SK-N-SH (cell line): ENCODE measurements around the gene ACE. TPM values are rescaled to one million over a fixed set of nuclear protein-coding genes. Genes with fewer than 3 reads are reported as not detected.

Experiments
- CTCF ChIA-PET: fragments of 300-600, 350-600 bp; formaldehyde crosslinking; extraction: SDS; loops from one replicate; lab custom pipeline; 2021; lab: Yijun Ruan, JAX
- POLR2A ChIA-PET: fragments of 350-600 bp; sonication (Branson Sonifier 250); formaldehyde crosslinking; extraction: SDS; loops from one replicate; lab custom pipeline; 2020; ENCODE audit warnings: antibody characterized with exemption, inconsistent platforms; lab: Yijun Ruan, JAX
- DNase-seq: peaks from one replicate; pipeline ENCODE4 v3.0.0; 2012
- H2AFZ ChIP-seq: fragments of 200-600 bp; sonication (generic); 2 replicates; pipeline ENCODE4 v1.8.1; 2016; ENCODE audit warnings: antibody characterized with exemption, mild to moderate bottlenecking, low read depth
- H3F3A ChIP-seq: fragments of 200-600 bp; sonication (generic); replicated peaks from 2 replicates; pipeline ENCODE3; 2016; ENCODE audit warnings: antibody characterized with exemption, mild to moderate bottlenecking; ENCODE audit not compliant: insufficient read depth
- H3K27ac ChIP-seq, 2 experiments: fragments of 200-500 bp in 1 of 2; fragments of 200-600 bp in 1 of 2; sonication (Bioruptor generic) in 1 of 2; sonication (generic), shearing (Covaris generic) in 1 of 2; 2 replicates each; pipeline versions ENCODE4 v1.5.1 to v1.6.1; 2014 to 2016; ENCODE audit warnings: low read depth in 2 of 2, inconsistent platforms in 1 of 2, low read length in 1 of 2, mild to moderate bottlenecking in 1 of 2, mixed read lengths in 1 of 2
- H3K27me3 ChIP-seq: fragments of 200-600 bp; sonication (generic), shearing (Covaris generic); 2 replicates; pipeline ENCODE4 v1.6.1; 2016; ENCODE audit warnings: mixed run types; ENCODE audit not compliant: insufficient read depth
- H3K36me3 ChIP-seq, 2 experiments: fragments of 200-500 bp in 1 of 2; fragments of 200-600 bp in 1 of 2; sonication (Bioruptor generic) in 1 of 2; sonication (generic) in 1 of 2; replicated peaks in 1 of 2; 2 replicates each; pipeline versions ENCODE3 to v1.5.1; 2014 to 2016; ENCODE audit warnings: low read length in 1 of 2, mild to moderate bottlenecking in 1 of 2; ENCODE audit not compliant: insufficient read depth in 2 of 2, control insufficient read depth in 1 of 2
- H3K4me1 ChIP-seq, 2 experiments: fragments of 200-500 bp in 1 of 2; fragments of 200-600 bp in 1 of 2; sonication (Bioruptor generic) in 1 of 2; sonication (generic), shearing (Covaris generic) in 1 of 2; 2 replicates each; pipeline versions ENCODE4 v1.5.1 to v1.6.1; 2014 to 2016; ENCODE audit warnings: low read depth in 1 of 2, low read length in 1 of 2, mixed run types in 1 of 2; ENCODE audit not compliant: insufficient read depth in 2 of 2, control insufficient read depth in 1 of 2
- H3K4me2 ChIP-seq: fragments of 200-600 bp; sonication (generic), shearing (Covaris generic); 2 replicates; pipeline ENCODE4 v1.6.1; 2017; ENCODE audit warnings: mixed run types
- H3K4me3 ChIP-seq, 2 experiments: fragments of 200-500 bp in 1 of 2; fragments of 200-600 bp in 1 of 2; sonication (Bioruptor generic) in 1 of 2; sonication (generic), shearing (Covaris generic) in 1 of 2; 2 replicates each; pipeline versions ENCODE4 v1.5.1 to v1.8.1; 2014 to 2016; ENCODE audit warnings: low read depth in 2 of 2, inconsistent platforms in 1 of 2, low read length in 1 of 2, mild to moderate bottlenecking in 1 of 2, mixed read lengths in 1 of 2, moderate library complexity in 1 of 2
- H3K79me2 ChIP-seq: fragments of 200-600 bp; sonication (generic); 2 replicates; pipeline ENCODE4 v1.8.1; 2017; ENCODE audit warnings: mild to moderate bottlenecking; ENCODE audit not compliant: insufficient read depth
- H3K9ac ChIP-seq: fragments of 200-600 bp; sonication (generic); 2 replicates; pipeline ENCODE4 v1.6.1; 2017; ENCODE audit warnings: mixed run types
- H3K9me2 ChIP-seq: fragments of 200-600 bp; sonication (generic); 2 replicates; pipeline ENCODE4 v1.6.1; 2017; ENCODE audit warnings: mixed run types
- H3K9me3 ChIP-seq: fragments of 200-600 bp; sonication (generic); 2 replicates; pipeline ENCODE4 v1.6.1; 2017; ENCODE audit warnings: mixed run types, mild to moderate bottlenecking, moderate library complexity
- H4K20me1 ChIP-seq: fragments of 200-600 bp; sonication (generic); 2 replicates; pipeline ENCODE4 v1.6.1; 2017; ENCODE audit warnings: mild to moderate bottlenecking, mixed run types; ENCODE audit not compliant: insufficient read depth
- CHD2 ChIP-seq: fragments of 150-350 bp; IDR thresholded peaks from 2 replicates; pipeline ENCODE4 v1.6.1; 2018; ENCODE audit warnings: low read length; ENCODE audit not compliant: partially characterized antibody
- ELF1 ChIP-seq: IDR thresholded peaks from 2 replicates; pipeline ENCODE4 v1.4.0; 2012
- EP300 ChIP-seq, 2 experiments: IDR thresholded peaks; 2 replicates each; pipeline versions ENCODE4 v1.4.0 to v1.6.1; 2012; ENCODE audit warnings: borderline replicate concordance in 1 of 2, low read depth in 1 of 2, low read length in 1 of 2
- FOXJ3 ChIP-seq: sonication (generic); formaldehyde crosslinking; IDR thresholded peaks from 2 replicates; pipeline ENCODE4 v1.5.1; 2020; ENCODE audit warnings: mild to moderate bottlenecking, missing genetic modification reagents
- GABPA ChIP-seq: IDR thresholded peaks from 2 replicates; pipeline ENCODE4 v1.4.0; 2012; ENCODE audit warnings: low read depth, mild to moderate bottlenecking
- GATA2 ChIP-seq: sonication (generic); formaldehyde crosslinking; IDR thresholded peaks from 2 replicates; pipeline ENCODE4 v1.5.0; 2020; ENCODE audit warnings: mild to moderate bottlenecking, missing genetic modification reagents
- JUND ChIP-seq: IDR thresholded peaks from 2 replicates; pipeline ENCODE4 v1.4.0; 2012
- MEF2A ChIP-seq: IDR thresholded peaks from 2 replicates; pipeline ENCODE4 v1.4.0; 2012; ENCODE audit warnings: low read depth, borderline replicate concordance
- NFIC ChIP-seq: IDR thresholded peaks from 2 replicates; pipeline ENCODE4 v1.4.0; 2012; ENCODE audit warnings: borderline replicate concordance
- NRF1 ChIP-seq: IDR thresholded peaks from 2 replicates; pipeline ENCODE4 v1.6.1; 2012; ENCODE audit warnings: low read depth, mild to moderate bottlenecking, low read length
- POLR2AphosphoS5 ChIP-seq: IDR thresholded peaks from 2 replicates; pipeline ENCODE4 v1.6.1; 2012; ENCODE audit warnings: low read depth, low read length
- RAD21 ChIP-seq: IDR thresholded peaks from 2 replicates; pipeline ENCODE4 v1.6.1; 2012; ENCODE audit warnings: mild to moderate bottlenecking, low read length
- RCOR1 ChIP-seq: fragments of 150-350 bp; IDR thresholded peaks from 2 replicates; pipeline ENCODE4 v1.6.1; 2017; ENCODE audit warnings: antibody characterized with exemption, low read length
- RXRA ChIP-seq: IDR thresholded peaks from 2 replicates; pipeline ENCODE4 v1.4.0; 2012; ENCODE audit warnings: low read depth, mild to moderate bottlenecking, borderline replicate concordance
- SIN3A ChIP-seq: IDR thresholded peaks from 2 replicates; pipeline ENCODE4 v1.6.1; 2012; ENCODE audit warnings: low read depth, mild to moderate bottlenecking, low read length, moderate library complexity, borderline replicate concordance
- SMC3 ChIP-seq: IDR thresholded peaks from 2 replicates; pipeline ENCODE4 v1.6.1; 2012; ENCODE audit warnings: low read depth, low read length, improper control_type of control experiment
- TAF1 ChIP-seq: IDR thresholded peaks from 2 replicates; pipeline ENCODE4 v1.6.1; 2012; ENCODE audit warnings: low read depth, mild to moderate bottlenecking, low read length, moderate library complexity, borderline replicate concordance
- TCF12 ChIP-seq: IDR thresholded peaks from 2 replicates; pipeline ENCODE4 v1.4.0; 2012
- TEAD4 ChIP-seq: IDR thresholded peaks from 2 replicates; pipeline ENCODE4 v1.4.0; 2012; ENCODE audit warnings: mild to moderate bottlenecking, borderline replicate concordance; ENCODE audit not compliant: insufficient read depth
- ZBTB33 ChIP-seq: IDR thresholded peaks from 2 replicates; pipeline ENCODE4 v1.4.0; 2012; ENCODE audit warnings: low read depth, borderline replicate concordance
- WGBS: methylation state at CpG from one replicate; pipeline ENCODE4 v1.1.6; 2017; ENCODE audit warnings: low lambda C conversion rate; 5-methylcytosine and 5-hydroxymethylcytosine counted together
- polyA plus RNA-seq, 3 experiments: library from polyadenylated mRNA; depleted of rRNA; stranded (reverse); fragments of >200 nt; gene quantifications; 2 replicates each; pipeline ENCODE4 v1.2.3, GENCODE V29; 2012
- TF ChIP-seq, protein P1 (sequence below): fragments of 150-350 bp; IDR thresholded peaks from 2 replicates; pipeline ENCODE4 v1.6.1; 2017; ENCODE audit warnings: antibody characterized with exemption, low read length, low read depth, borderline replicate concordance
- TF ChIP-seq, protein P2 (sequence below): IDR thresholded peaks from 2 replicates; pipeline ENCODE4; 2012

The ACE gene
- polyA plus RNA-seq, 1 of the 3 experiments (the other 2 are of a cell fraction) = 12.1 TPM

GRCh38 chr17:63546308-63547082 is 69.6 kb downstream of the ACE start:
- no peak for TF ChIP-seq JUND
- TF ChIP-seq FOXJ3 = no peak
- no peak for TF ChIP-seq CHD2
- no peak for TF ChIP-seq RCOR1
- no peak for TF ChIP-seq SMC3
- no peak for TF ChIP-seq RAD21
- no peak for TF ChIP-seq EP300 (IDR thresholded peaks at IDR 0.05; ENCODE audit: borderline replicate concordance in 1 of 2, low read depth in 1 of 2, low read length in 1 of 2)
- no peak for TF ChIP-seq RXRA
- no peak for TF ChIP-seq TEAD4
- no peak for TF ChIP-seq POLR2AphosphoS5
- TF ChIP-seq, protein P1, sequence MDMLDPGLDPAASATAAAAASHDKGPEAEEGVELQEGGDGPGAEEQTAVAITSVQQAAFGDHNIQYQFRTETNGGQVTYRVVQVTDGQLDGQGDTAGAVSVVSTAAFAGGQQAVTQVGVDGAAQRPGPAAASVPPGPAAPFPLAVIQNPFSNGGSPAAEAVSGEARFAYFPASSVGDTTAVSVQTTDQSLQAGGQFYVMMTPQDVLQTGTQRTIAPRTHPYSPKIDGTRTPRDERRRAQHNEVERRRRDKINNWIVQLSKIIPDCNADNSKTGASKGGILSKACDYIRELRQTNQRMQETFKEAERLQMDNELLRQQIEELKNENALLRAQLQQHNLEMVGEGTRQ = no peak
- TF ChIP-seq ZBTB33 = no peak
- H3K27ac ChIP-seq = no peak overlapping the region
- ChIA-PET CTCF (interaction anchor here (0.8 to 4.5 kb wide), 8 partner anchors 8 to 121 kb away, joined by 3 to 28 read pairs (median 4); no protein-coding TSS in a partner anchor), POLR2A (interaction anchor here (0.6 to 1.6 kb wide), 3 partner anchors 31 to 1472 kb away, joined by 3 read pairs; no protein-coding TSS in a partner anchor)
- no peak overlapping the region for H2AFZ ChIP-seq
- H3F3A ChIP-seq = peaks cover 18% of the 10 kb centered on the region
- 85% methylated on average over 9 of the region's 9 CpGs for WGBS
- no peak overlapping the region for H3K4me3 ChIP-seq
- H3K9me2 ChIP-seq = no peaks in the 10 kb centered on the region
- H4K20me1 ChIP-seq = peaks cover 3% of the 10 kb centered on the region; the same call in 1 of the 2 replicates
- H3K27me3 ChIP-seq = no peaks in the 10 kb centered on the region
- no peaks in the 10 kb centered on the region for H3K36me3 ChIP-seq
- peaks cover 0 to 33% of the 10 kb centered on the region in 2 experiments; a peak in 2 of 4 replicates for H3K4me1 ChIP-seq
- no peak overlapping the region for H3K4me2 ChIP-seq
- H3K9ac ChIP-seq = no peak overlapping the region
- H3K9me3 ChIP-seq = no peaks in the 10 kb centered on the region
- peaks cover 25% of the 10 kb centered on the region for H3K79me2 ChIP-seq
- DNase-seq = no peak

DNA sequence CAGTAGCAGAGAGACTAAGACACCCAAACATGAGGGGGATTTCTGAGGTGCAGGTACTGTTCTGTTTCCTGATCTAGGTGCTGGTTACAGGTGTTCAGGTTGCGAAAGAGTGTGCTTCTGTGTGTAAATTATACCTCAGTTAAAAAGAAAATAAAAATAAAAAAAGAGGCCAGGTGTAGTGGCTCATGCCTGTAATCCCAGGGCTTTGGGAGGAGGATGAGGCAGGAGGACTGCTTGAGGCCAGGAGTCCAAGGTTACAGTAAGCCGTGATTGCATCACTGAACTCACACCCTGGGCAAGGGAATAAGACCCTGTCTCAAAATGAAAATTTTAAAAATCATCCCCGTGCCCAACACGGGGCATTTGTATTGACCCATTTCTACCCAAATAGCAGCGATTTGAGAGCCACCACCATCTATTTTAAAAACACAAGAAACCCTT is 70.2 kb downstream of the ACE start:
- Histone ChIP-seq H3K79me2 (peaks cover 31% of the 10 kb centered on the region), H3K9me2 (no peaks in the 10 kb centered on the region), H2AFZ (no peak overlapping the region), H3F3A (peaks cover 18% of the 10 kb centered on the region), H3K27me3 (no peaks in the 10 kb centered on the region), H3K36me3 (no peaks in the 10 kb centered on the region), H3K4me2 (no peak overlapping the region), H3K27ac (no peak overlapping the region), H4K20me1 (peaks cover 7% of the 10 kb centered on the region), H3K4me1 (peaks cover 0 to 34% of the 10 kb centered on the region in 2 experiments; a peak in 3 of 4 replicates), H3K9ac (no peak overlapping the region), H3K4me3 (no peak overlapping the region), H3K9me3 (no peaks in the 10 kb centered on the region)
- WGBS = 70% methylated on average over 5 of the region's 5 CpGs
- no peak for DNase-seq
- POLR2A ChIA-PET = no interaction called here
- CTCF ChIA-PET = interaction anchor here (1.9 kb wide), 1 partner anchor 121 kb away, joined by 12 read pairs; no protein-coding TSS in a partner anchor
- no peak for TF ChIP-seq TAF1
- TF ChIP-seq POLR2AphosphoS5 = no peak
- TF ChIP-seq GABPA = no peak
- no peak for TF ChIP-seq SIN3A
- no peak for TF ChIP-seq RXRA
- no peak for TF ChIP-seq NRF1
- no peak for TF ChIP-seq EP300 (IDR thresholded peaks at IDR 0.05; ENCODE audit: borderline replicate concordance in 1 of 2, low read depth in 1 of 2, low read length in 1 of 2)
- TF ChIP-seq, protein P2, sequence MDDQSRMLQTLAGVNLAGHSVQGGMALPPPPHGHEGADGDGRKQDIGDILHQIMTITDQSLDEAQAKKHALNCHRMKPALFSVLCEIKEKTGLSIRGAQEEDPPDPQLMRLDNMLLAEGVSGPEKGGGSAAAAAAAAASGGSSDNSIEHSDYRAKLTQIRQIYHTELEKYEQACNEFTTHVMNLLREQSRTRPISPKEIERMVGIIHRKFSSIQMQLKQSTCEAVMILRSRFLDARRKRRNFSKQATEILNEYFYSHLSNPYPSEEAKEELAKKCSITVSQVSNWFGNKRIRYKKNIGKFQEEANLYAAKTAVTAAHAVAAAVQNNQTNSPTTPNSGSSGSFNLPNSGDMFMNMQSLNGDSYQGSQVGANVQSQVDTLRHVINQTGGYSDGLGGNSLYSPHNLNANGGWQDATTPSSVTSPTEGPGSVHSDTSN = no peak
- no peak for TF ChIP-seq GATA2 (CRISPR knock-in tag)
- no peak for TF ChIP-seq TCF12
- no peak for TF ChIP-seq CHD2
- TF ChIP-seq MEF2A = no peak
- TF ChIP-seq NFIC = no peak
- no peak for TF ChIP-seq ELF1
- TF ChIP-seq JUND = no peak
